OCI-LY7 (cell line): Measurements from ENCODE around the gene PRMT3. TPM values are rescaled to one million over a fixed set of nuclear protein-coding genes. Genes with fewer than 3 reads are reported as not detected.

ENCODE experiments used
- BruUV-seq: library from RNA; stranded (reverse); fragments of 400-500 nt; replicated peaks from 2 replicates; lab custom pipeline; 2021; lab: Mats Ljungman, UMichigan
- CTCF ChIA-PET: fragments of 300-600 bp; sonication (Branson Sonifier 250); formaldehyde crosslinking; loops from one replicate; lab custom pipeline; 2022; ENCODE audit warnings: antibody characterized with exemption; ENCODE audit not compliant: unreplicated experiment; lab: Charles Lee
- POLR2A ChIA-PET: fragments of 300-600 bp; sonication (Branson Sonifier 250); formaldehyde crosslinking; loops from one replicate; lab custom pipeline; 2022; ENCODE audit warnings: antibody characterized with exemption; lab: Charles Lee
- DNase-seq: peaks from one replicate; pipeline ENCODE4 v3.0.0-alpha.2; 2015; ENCODE audit warnings: low spot score
- H2AFZ ChIP-seq: fragments of 200-600 bp; sonication (generic), shearing (Covaris generic); 2 replicates; pipeline ENCODE4 v1.6.1; 2014; ENCODE audit warnings: mild to moderate bottlenecking, antibody characterized with exemption, low read length, moderate library complexity
- H3K27ac ChIP-seq: fragments of 200-600 bp; sonication (generic); 2 replicates; pipeline ENCODE4 v1.5.1; 2014; ENCODE audit warnings: mixed run types, low read depth, mild to moderate bottlenecking, moderate library complexity, low read length, inconsistent platforms; ENCODE audit not compliant: poor library complexity, severe bottlenecking
- H3K36me3 ChIP-seq: fragments of 200-600 bp; sonication (generic); 2 replicates; pipeline ENCODE4 v1.6.1; 2014; ENCODE audit warnings: mild to moderate bottlenecking, antibody characterized with exemption, low read length, moderate library complexity, mixed read lengths; ENCODE audit not compliant: insufficient read depth
- H3K4me1 ChIP-seq: fragments of 200-600 bp; sonication (generic); 2 replicates; pipeline ENCODE4 v1.5.1; 2014; ENCODE audit warnings: mild to moderate bottlenecking, low read length; ENCODE audit not compliant: insufficient read depth, poor library complexity, severe bottlenecking
- H3K4me2 ChIP-seq: fragments of 200-600 bp; sonication (generic); 2 replicates; pipeline ENCODE4 v1.6.1; 2014; ENCODE audit warnings: mild to moderate bottlenecking, low read length
- H3K4me3 ChIP-seq: fragments of 200-600 bp; sonication (generic); 2 replicates; pipeline ENCODE4 v1.5.1; 2014; ENCODE audit warnings: mild to moderate bottlenecking, low read depth, low read length; ENCODE audit not compliant: poor library complexity, severe bottlenecking
- H3K79me2 ChIP-seq: fragments of 200-600 bp; sonication (generic); 2 replicates; pipeline ENCODE4 v1.6.1; 2016; ENCODE audit warnings: low read depth, mild to moderate bottlenecking, low read length, moderate library complexity, mixed read lengths; ENCODE audit not compliant: insufficient read depth
- H3K9me2 ChIP-seq: fragments of 200-600 bp; sonication (generic); 2 replicates; pipeline ENCODE4 v1.6.1; 2016; ENCODE audit warnings: mild to moderate bottlenecking, low read length, mixed read lengths; ENCODE audit not compliant: insufficient read depth
- H3K9me3 ChIP-seq: fragments of 200-600 bp; sonication (generic); 2 replicates; pipeline ENCODE4 v1.6.1; 2014; ENCODE audit warnings: mild to moderate bottlenecking, mixed run types, low read length, mixed read lengths
- H4K20me1 ChIP-seq: fragments of 200-600 bp; sonication (generic); 2 replicates; pipeline ENCODE4 v1.6.1; 2014; ENCODE audit warnings: mild to moderate bottlenecking, antibody characterized with exemption, low read length, moderate library complexity, mixed read lengths; ENCODE audit not compliant: insufficient read depth
- CTCF ChIP-seq: fragments of 200-600 bp; sonication (generic); conservative IDR thresholded peaks from 2 replicates; pipeline ENCODE4 v1.5.1; 2014; ENCODE audit warnings: mild to moderate bottlenecking, antibody characterized with exemption, low read length, moderate library complexity, mixed read lengths
- EZH2phosphoT487 ChIP-seq: fragments of 200-600 bp; sonication (generic); IDR thresholded peaks from 2 replicates; pipeline ENCODE4 v1.6.1; 2018; ENCODE audit warnings: low read depth, borderline replicate concordance, mild to moderate bottlenecking, mixed run types, antibody characterized with exemption, low read length, moderate library complexity, mixed read lengths
- intact Hi-C: fragments of 100-400 bp; cut with micrococcal nuclease; formaldehyde crosslinking; loops from one replicate; pipeline ENCODE4 v1.10.0; 2022; ENCODE audit not compliant: unreplicated experiment
- total RNA-seq, 2 experiments: library from RNA; depleted of rRNA in 1 of 2; stranded (reverse); fragments of >200 nt in 1 of 2; shearing (Covaris generic) in 1 of 2; gene quantifications; 2 replicates each; pipeline ENCODE4 v1.2.3, GENCODE V29; 2014 to 2022

PRMT3 gene
- total RNA-seq, 2 experiments from 2014 or later: 34.0 to 50.0 TPM

GRCh38 chr11:20457934-20458680, 70.6 kb downstream of the PRMT3 start:
- Histone ChIP-seq H2AFZ (no peak overlapping the region), H3K4me2 (no peak overlapping the region), H3K9me2 (no peaks in the 10 kb centered on the region), H3K4me1 (no peaks in the 10 kb centered on the region), H4K20me1 (no peaks in the 10 kb centered on the region), H3K27ac (no peak overlapping the region), H3K36me3 (peaks cover 55% of the 10 kb centered on the region), H3K79me2 (no peaks in the 10 kb centered on the region), H3K4me3 (no peak overlapping the region), H3K9me3 (no peaks in the 10 kb centered on the region)
- BruUV-seq: no TSS peak
- DNase-seq: no peak
- POLR2A ChIA-PET: interaction anchor here (0.9 to 1.5 kb wide), 2 partner anchors 28 to 42 kb away, joined by 3 read pairs; no protein-coding TSS in a partner anchor
- intact Hi-C loops: no loop called here
- no peak for TF ChIP-seq CTCF
- no peak for TF ChIP-seq EZH2phosphoT487
- CTCF ChIA-PET: no interaction called here

GRCh38 chr11:20458905-20459632, 71.6 kb downstream of the PRMT3 start:
- H3K4me3 ChIP-seq: no peak overlapping the region
- ChIA-PET CTCF (no interaction called here), POLR2A (interaction anchor here (0.9 kb wide), 1 partner anchor 43 kb away, joined by 3 read pairs; no protein-coding TSS in a partner anchor)
- no peaks in the 10 kb centered on the region for H3K9me3 ChIP-seq
- H3K9me2 ChIP-seq: no peaks in the 10 kb centered on the region
- BruUV-seq: no TSS peak
- H3K79me2 ChIP-seq: no peaks in the 10 kb centered on the region
- DNase-seq: no peak
- no peak overlapping the region for H3K27ac ChIP-seq
- H3K4me1 ChIP-seq: no peaks in the 10 kb centered on the region
- H2AFZ ChIP-seq: no peak overlapping the region
- no peak for TF ChIP-seq CTCF
- no peak for TF ChIP-seq EZH2phosphoT487
- peaks cover 56% of the 10 kb centered on the region for H3K36me3 ChIP-seq
- intact Hi-C loops: no loop called here
- H4K20me1 ChIP-seq: no peaks in the 10 kb centered on the region
- H3K4me2 ChIP-seq: no peak overlapping the region
